Muscle of leg (tissue), 16 donors: ENCODE measurements around the gene A1CF. TPM values are rescaled to one million over a fixed set of nuclear protein-coding genes. Genes with fewer than 3 reads are reported as not detected.
"Not testable (repeated sequence)": the region's sequence is repeated elsewhere in the genome, so short reads cannot be mapped to it uniquely, and the experiment has no call there.

Experiments used
- DNase-seq: peaks from one replicate; pipeline ENCODE4 v3.0.0; 2013
- H3K27ac ChIP-seq: one replicate; pipeline ENCODE4 v1.5.1; 2013; ENCODE audit warnings: mild to moderate bottlenecking, low read length, control low read depth
- H3K27me3 ChIP-seq: one replicate; pipeline ENCODE4 v1.6.1; 2013; ENCODE audit warnings: low read length; ENCODE audit not compliant: control insufficient read depth, insufficient read depth
- H3K36me3 ChIP-seq: one replicate; pipeline ENCODE4 v1.6.1; 2013; ENCODE audit warnings: low read length; ENCODE audit not compliant: control insufficient read depth, insufficient read depth
- H3K4me1 ChIP-seq: one replicate; pipeline ENCODE4 v1.6.1; 2013; ENCODE audit warnings: low read length; ENCODE audit not compliant: control insufficient read depth, insufficient read depth
- H3K4me3 ChIP-seq: one replicate; pipeline ENCODE4 v1.5.1; 2013; ENCODE audit warnings: low read length, control low read depth
- H3K9me3 ChIP-seq: replicated peaks from 2 replicates; pipeline ENCODE4 v1.6.1; 2013; ENCODE audit warnings: low read depth, low read length; ENCODE audit not compliant: control insufficient read depth
- WGBS: methylation state at CpG from one replicate; pipeline ENCODE4 v1.1.5; 2013; ENCODE audit warnings: missing lambda C conversion rate; ENCODE audit not compliant: insufficient coverage; 5-methylcytosine and 5-hydroxymethylcytosine counted together
- long read RNA-seq, 11 donors: transcript quantifications; one replicate each; lab custom pipeline, GENCODE V29; 2026
- polyA plus RNA-seq, 8 donors: library from polyadenylated mRNA; unstranded; fragments of 120-200 nt; gene quantifications; one replicate each; pipeline versions ENCODE4 v1.2.1 to v1.2.3, GENCODE V29; 2013; ENCODE audit warnings: inconsistent platforms in 1 of 8, low replicate concordance in 1 of 8; ENCODE audit not compliant: insufficient read length in 8 of 8, insufficient read depth in 1 of 8
- total RNA-seq: library from RNA; stranded (reverse); fragments of 120-200 nt; gene quantifications from one replicate; pipeline ENCODE4 v1.2.4, GENCODE V29; 2013

Gene A1CF, protein sequence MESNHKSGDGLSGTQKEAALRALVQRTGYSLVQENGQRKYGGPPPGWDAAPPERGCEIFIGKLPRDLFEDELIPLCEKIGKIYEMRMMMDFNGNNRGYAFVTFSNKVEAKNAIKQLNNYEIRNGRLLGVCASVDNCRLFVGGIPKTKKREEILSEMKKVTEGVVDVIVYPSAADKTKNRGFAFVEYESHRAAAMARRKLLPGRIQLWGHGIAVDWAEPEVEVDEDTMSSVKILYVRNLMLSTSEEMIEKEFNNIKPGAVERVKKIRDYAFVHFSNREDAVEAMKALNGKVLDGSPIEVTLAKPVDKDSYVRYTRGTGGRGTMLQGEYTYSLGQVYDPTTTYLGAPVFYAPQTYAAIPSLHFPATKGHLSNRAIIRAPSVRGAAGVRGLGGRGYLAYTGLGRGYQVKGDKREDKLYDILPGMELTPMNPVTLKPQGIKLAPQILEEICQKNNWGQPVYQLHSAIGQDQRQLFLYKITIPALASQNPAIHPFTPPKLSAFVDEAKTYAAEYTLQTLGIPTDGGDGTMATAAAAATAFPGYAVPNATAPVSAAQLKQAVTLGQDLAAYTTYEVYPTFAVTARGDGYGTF
- total RNA-seq: not detected
- 1 to 10 TPM in 1 of 8 donors, under 1 TPM in 4, not detected in 3; 0.01 to 2.4 (median 0.11) TPM for polyA plus RNA-seq
- long read RNA-seq, donor 1: 0 reads
- long read RNA-seq, donor 2: 0 reads
- long read RNA-seq, donor 3: 0 reads
- long read RNA-seq, donor 4: 0 reads
- long read RNA-seq, donor 5: 0 reads
- long read RNA-seq, donor 6: 0 reads
- long read RNA-seq, donor 7: 0 reads
- long read RNA-seq, donor 8: 0 reads
- long read RNA-seq, donor 9: 0 reads
- long read RNA-seq, donor 10: 0 reads
- long read RNA-seq, donor 11: 0 reads

DNA sequence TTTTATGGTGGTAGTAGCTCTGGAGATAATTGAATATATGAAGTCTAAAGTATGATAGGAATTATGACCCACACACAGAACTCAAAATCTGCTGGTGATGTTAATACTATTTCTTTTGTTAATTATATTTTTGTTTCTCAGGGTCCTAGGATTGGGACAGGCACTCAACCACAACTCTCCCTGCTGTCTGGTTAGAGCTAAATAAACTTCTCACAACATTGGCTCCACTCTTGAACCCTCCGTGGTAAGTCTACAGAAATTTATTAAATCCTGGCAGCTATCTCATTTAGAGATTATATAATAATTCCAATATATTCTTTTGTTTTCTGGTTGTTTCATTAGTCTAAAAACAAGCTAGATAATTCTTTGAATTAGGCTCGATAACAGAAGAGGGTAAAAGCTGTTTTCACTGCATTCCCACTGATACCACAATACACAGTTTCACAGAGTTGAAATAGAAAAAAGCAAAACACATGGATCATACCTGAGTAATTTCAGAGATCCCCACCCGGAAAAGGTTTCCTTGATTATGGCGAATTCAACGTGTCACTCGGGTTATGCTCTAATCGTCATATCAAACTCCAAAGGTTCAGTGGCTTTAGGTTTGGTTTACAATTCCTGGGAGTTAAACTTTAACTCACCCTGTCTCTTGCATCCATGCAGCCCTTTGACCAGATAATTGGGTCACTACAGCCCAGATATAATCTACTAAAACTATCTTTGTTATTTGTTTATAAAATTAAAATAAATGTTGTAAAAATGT is at the start of gene A1CF:
Gene A1CF (minus strand): TSS at position 531 of the 763 bp plus-strand sequence. CDS start 25,687 bp downstream, outside the sequence.
- no peaks in the 10 kb centered on the region for H3K9me3 ChIP-seq
- no peaks in the 10 kb centered on the region for H3K36me3 ChIP-seq
- H3K4me1 ChIP-seq: no peaks in the 10 kb centered on the region
- DNase-seq: no peak
- no peak within 1 kb of the TSS for H3K27ac ChIP-seq
- H3K4me3 ChIP-seq: no peak within 1 kb of the TSS
- WGBS: no CpG with 5 or more reads among the region's 7 CpGs
- no peaks in the 10 kb centered on the region for H3K27me3 ChIP-seq

DNA sequence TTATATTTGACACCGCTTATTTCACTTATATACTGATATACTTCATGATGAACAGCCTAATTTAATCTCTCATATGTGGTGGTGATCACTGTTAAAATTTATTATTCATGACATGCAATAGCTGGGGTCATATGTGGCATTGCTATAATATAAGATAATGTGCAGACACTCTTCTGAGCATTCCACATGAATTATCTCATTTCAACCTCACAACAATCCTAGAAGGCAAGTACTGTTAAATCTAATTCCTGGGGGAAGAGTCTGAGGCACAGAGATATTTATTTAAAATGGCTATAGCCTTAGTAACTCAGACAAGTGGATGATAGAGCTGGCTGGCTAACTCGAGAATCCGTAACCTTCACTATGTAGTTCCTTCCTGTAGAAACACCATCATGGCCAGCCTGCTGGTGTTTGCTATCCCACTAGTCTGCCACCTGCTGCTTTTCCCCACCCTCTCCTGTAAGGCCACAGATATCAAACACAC is 46.6 kb upstream of the A1CF start:
- Histone ChIP-seq H3K4me1 (no peaks in the 10 kb centered on the region), H3K9me3 (no peaks in the 10 kb centered on the region), H3K27ac (no peak overlapping the region), H3K27me3 (no peaks in the 10 kb centered on the region), H3K4me3 (no peak overlapping the region), H3K36me3 (no peaks in the 10 kb centered on the region)
- 30% methylated on average over 2 of the region's 3 CpGs for WGBS
- no peak for DNase-seq

DNA sequence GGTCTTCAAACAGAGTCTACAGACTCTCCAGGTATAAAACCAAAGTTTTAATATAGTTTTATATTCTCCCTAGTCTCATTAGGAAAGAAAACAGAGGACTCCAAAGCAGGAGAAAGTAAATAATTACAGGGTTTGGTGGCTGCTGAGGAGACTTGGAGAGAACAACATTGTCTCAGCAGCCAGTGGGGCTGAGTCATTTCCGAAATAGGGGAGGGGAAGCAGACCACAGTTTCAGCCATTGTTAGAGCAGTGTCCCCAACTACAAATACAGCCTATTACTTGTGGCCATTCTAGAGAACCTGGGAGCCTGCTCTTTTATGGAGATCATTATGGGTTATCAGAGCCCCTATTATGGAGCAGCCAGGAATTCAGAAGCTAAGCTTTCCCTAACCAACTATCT is 44.2 kb upstream of the A1CF start:
- Histone ChIP-seq H3K27ac (no peak overlapping the region), H3K36me3 (no peaks in the 10 kb centered on the region), H3K4me3 (no peak overlapping the region), H3K4me1 (no peaks in the 10 kb centered on the region), H3K27me3 (no peaks in the 10 kb centered on the region), H3K9me3 (no peaks in the 10 kb centered on the region)
- DNase-seq: no peak
- WGBS: 100% methylated on average over 1 of the region's 1 CpG

DNA sequence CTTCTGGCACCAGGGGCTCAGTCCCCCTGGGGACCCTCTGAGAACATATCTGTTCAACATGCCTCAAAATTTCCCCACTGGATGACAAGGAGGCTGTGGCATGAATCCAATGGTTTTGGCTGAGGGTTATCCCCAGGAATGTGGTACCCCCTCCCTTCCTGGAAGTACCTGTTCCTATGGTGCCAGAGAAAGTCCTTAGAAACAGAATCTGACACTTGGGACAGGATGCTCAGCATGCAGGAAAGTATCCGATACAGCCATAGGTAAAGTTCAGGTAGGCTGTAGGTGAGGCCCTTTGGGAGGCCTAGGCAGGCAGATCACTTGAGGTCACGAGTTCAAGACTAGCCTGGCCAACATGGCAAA is 42.7 kb upstream of the A1CF start:
- Histone ChIP-seq H3K27ac (no peak overlapping the region), H3K27me3 (no peaks in the 10 kb centered on the region), H3K36me3 (no peaks in the 10 kb centered on the region), H3K4me3 (no peak overlapping the region), H3K9me3 (peaks cover 3% of the 10 kb centered on the region), H3K4me1 (no peaks in the 10 kb centered on the region)
- no CpG with 5 or more reads among the region's 2 CpGs for WGBS
- DNase-seq: no peak

DNA sequence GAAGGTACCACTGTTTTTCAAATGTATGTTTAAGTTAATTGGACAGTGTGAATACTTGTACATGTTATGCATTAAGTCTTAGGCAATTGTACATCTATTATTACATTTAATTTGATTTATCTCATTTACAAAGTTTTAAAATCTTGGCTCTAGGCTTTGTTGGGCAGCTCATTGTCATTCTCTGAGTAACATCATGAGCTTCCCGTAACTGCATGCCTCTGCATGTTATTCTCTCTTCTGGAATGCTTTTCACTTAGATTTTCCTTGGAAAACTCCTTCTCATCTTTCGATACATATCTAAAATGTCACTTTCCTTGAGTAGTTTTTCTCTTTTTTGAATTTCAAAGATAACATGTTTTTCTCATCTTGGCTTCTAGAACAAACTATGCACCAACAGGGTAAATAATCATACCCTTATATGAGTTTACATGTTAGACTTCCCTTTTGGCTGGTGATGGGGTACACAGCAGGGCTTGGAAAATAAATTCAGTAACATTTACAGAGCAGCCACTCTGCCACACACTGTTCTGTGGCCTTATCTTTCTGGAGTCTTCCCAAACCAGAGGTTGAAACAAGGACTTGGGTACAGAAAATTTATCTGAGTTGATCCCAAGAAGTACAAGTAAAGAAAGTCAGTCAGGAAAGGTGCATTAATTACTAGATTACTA is 42.2 kb upstream of the A1CF start:
- no peaks in the 10 kb centered on the region for H3K27me3 ChIP-seq
- 80% methylated on average over 1 of the region's 2 CpGs for whole genome bisulfite sequencing
- no peak overlapping the region for H3K27ac ChIP-seq
- no peak for DNase-seq
- H3K36me3 ChIP-seq: no peaks in the 10 kb centered on the region
- H3K4me1 ChIP-seq: no peaks in the 10 kb centered on the region
- peaks cover 3% of the 10 kb centered on the region for H3K9me3 ChIP-seq
- H3K4me3 ChIP-seq: no peak overlapping the region

DNA sequence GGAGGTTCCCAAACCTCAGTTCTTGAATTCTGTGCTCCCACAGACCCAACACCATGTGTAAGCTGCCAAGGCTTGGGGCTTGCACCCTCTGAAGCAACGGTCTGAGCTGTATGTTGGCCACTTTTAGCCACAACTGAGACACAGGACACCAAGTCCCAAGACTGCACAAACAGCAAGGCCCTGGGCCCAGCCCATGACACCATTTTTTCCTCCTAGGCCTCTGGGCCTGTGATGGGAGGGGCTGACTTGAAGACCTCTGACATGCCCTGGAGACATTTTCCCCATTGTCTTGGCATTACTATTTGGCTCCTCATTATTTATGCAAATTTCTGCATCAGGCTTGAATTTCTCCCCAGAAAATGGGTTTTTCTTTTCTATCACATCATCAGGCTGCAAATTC is 38.0 kb upstream of the A1CF start:
- not testable (repeated sequence) for H3K27ac ChIP-seq, DNase-seq, H3K36me3 ChIP-seq, H3K27me3 ChIP-seq, H3K9me3 ChIP-seq, H3K4me3 ChIP-seq, H3K4me1 ChIP-seq
- 75% methylated on average over 1 of the region's 1 CpG for WGBS

DNA sequence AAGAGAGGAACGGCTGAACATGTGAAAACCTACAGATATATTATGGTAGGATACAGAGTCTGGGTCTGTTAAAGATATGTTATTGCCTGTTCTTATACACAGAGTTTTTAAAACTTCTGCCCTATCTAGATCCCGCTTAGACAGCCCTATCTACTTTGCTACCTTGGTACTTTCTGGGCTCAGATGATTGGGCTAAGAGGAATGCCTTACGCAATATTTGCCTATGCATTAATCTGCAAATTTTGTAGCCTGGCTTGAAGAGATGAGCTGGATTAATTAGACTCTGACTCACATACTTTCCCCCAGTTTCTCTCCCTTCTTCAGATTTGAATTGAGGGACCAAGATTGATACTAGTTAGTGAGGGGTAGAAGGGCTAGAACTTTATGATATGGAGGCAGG is 33.6 kb upstream of the A1CF start:
- no peak overlapping the region for H3K4me3 ChIP-seq
- H3K9me3 ChIP-seq: peaks cover 3% of the 10 kb centered on the region
- DNase-seq: no peak
- no CpG with 5 or more reads among the region's 3 CpGs for WGBS
- H3K27ac ChIP-seq: no peak overlapping the region
- H3K4me1 ChIP-seq: no peaks in the 10 kb centered on the region
- H3K36me3 ChIP-seq: no peaks in the 10 kb centered on the region
- H3K27me3 ChIP-seq: no peaks in the 10 kb centered on the region

DNA sequence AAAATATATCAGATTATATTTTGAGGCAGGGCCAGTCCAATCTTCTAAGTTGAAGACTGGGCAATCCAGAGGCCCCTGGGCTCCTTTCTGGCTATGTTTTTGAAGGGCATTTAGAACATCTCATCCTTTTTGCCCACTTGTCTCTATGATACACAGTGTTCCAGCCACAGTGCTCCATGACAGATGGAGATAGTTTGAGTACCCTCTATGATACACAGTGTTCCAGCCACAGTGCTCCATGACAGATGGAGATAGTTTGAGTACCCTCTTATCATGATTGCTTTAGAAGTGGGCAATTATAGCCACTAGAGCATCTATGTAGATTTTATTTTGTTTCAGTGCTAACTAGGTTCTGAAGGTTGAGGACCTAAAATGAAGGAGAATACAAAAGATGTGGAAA is 33.1 kb upstream of the A1CF start:
- DNase-seq: no peak
- Histone ChIP-seq H3K4me3 (no peak overlapping the region), H3K27ac (no peak overlapping the region), H3K9me3 (peaks cover 2% of the 10 kb centered on the region), H3K36me3 (no peaks in the 10 kb centered on the region), H3K4me1 (no peaks in the 10 kb centered on the region), H3K27me3 (no peaks in the 10 kb centered on the region)

DNA sequence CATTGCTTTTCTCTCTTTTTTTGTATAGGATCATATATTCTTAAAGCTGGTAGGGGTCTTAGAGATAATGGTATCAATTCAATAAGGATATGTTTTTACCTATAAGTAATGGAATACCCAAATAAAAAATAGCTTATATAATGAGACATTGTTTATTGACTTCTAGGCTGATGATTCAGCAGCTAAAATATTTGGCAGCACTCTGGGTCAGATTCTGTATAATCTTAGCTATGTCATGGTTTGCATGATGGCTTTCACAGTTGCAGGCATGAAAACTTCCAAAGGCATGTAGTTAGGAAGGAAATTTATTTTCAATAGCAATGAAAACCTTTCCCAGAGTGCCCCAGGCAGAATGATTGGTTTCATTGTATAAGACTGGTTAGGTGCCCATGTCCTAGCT is 32.1 kb upstream of the A1CF start:
- DNase-seq: peak; percentile 50
- Histone ChIP-seq H3K27ac (no peak overlapping the region), H3K9me3 (no peaks in the 10 kb centered on the region), H3K4me1 (no peaks in the 10 kb centered on the region), H3K27me3 (no peaks in the 10 kb centered on the region), H3K4me3 (no peak overlapping the region), H3K36me3 (no peaks in the 10 kb centered on the region)
